NCI-H446 treated with DMSO at 0.1 percent for 48 hours (cell line): ENCODE results near the gene PPP2R3B.
"Not testable (repeated sequence)": the region's sequence is repeated elsewhere in the genome, so short reads cannot be mapped to it uniquely, and the experiment has no call there.

Source experiments
- DNase-seq: peaks from one replicate; lab custom pipeline; 2025; lab: John Stamatoyannopoulos, UW

The PPP2R3B gene

DNA sequence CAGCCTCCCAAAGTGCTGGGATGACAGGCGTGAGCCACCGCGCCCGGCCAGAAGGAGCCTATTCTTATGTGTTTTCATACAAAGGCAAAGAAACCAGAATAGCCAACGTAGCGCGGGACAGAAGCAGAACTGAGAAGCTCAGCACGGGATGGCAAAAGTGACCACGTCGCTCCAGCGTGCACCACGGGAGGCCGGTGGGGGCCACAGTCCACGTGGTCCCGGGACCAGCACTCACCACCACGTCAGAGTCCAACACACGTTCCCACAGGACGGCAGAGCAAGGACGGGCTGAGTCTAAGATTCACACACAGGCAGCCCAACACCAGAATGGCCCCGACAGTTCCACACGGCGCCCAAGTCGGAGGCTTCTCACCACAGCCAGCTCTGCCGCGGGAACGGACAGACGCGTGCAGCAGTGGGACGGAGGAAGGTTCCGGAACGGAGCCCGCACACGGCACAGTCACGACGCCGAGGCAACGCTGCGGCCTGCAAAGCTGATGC lies 49.3 kb downstream of the PPP2R3B start:
- no peak for DNase-seq

- DNase-seq, result no peak
These were observed 50.5 kb downstream of the PPP2R3B start for GRCh38 chrX:336227-336626.

DNA sequence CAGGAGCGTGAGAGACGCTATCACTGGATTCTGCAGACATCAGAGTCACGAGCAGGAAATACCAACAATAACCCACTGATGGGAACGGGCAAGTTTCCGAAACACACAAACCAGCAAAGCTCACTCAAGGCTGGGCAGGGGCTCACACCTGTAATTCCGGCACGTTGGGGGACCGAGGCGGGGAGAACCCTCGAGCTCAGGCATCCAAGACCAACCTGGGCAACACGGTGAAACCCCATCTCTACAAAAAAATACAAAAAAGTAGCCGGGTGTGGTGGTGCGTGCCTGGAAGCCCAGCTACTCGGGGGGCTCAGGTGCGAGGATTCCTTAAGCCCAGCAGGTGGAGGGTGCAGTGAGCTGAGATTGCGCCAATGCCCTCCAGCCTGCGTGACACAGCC lies 51.0 kb downstream of the PPP2R3B start:
- DNase-seq, result no peak

DNA sequence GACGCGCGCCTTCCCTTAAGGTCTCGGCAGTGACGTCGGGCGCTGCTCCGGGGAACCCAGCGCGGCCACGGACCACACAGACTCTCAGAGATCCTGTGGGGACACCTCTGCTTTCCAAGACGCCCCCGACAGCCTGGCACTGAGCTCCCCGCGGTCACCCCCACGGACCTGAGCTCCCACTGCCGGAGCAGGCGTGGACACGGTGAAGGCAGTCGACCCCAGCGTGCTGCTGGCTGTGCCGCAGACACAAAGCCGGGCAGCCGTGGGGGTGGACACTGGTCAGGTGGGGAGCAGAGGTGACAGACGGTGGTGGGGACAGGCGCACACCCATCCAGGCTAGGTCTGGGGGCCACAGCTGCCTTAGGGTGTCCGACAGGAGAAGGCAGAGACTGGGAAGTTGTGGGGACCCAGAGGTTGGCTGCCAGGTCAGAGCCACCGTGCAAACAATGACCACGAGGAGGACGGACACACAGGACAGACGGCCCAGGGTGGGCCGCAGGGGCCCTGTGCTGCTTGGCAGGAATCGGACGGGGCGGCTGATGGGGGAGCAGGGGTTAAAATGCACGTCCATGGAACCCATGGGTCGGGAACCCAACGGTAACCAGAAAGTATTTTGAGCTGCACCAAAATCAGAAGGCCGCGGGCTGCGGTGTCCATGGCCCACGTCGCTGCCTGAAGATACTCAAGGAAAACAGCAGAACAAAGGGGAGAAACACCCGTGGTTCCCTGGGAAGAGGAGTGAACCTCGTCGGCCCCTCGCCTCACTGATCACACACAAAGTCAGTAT lies 51.5 kb downstream of the PPP2R3B start:
- no peak for DNase-seq

DNA sequence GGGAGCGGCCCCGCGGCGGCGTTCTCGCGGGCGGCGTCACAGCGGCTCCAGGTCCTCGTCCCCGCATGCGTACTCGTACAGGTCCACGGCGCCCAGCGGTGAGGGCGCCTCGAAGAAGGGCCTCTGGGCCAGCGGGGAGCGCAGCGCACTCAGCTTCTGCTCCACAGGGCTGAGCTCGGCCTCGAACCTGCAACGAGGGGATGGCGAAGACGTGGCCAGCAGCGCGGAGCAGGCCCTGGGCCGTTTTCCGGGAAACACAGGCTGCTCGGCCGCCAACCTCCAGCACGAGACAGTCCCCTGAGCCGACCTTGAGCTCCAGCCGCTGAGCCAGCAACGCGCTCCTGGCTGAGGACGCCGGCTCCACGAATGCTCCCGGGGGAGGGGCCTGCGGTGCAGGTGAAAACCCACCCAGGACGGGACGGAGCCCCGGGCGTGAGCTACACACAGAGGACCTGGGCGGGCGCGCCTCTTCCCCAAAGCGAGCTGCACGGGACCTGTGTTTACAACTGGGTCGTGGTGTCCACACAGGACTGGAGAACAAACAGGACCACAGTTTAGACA lies 52.3 kb downstream of the PPP2R3B start:
- DNase-seq, result no peak

GRCh38 chrX:333611-334311 lies 52.9 kb downstream of the PPP2R3B start:
- DNase-seq, result no peak

DNA sequence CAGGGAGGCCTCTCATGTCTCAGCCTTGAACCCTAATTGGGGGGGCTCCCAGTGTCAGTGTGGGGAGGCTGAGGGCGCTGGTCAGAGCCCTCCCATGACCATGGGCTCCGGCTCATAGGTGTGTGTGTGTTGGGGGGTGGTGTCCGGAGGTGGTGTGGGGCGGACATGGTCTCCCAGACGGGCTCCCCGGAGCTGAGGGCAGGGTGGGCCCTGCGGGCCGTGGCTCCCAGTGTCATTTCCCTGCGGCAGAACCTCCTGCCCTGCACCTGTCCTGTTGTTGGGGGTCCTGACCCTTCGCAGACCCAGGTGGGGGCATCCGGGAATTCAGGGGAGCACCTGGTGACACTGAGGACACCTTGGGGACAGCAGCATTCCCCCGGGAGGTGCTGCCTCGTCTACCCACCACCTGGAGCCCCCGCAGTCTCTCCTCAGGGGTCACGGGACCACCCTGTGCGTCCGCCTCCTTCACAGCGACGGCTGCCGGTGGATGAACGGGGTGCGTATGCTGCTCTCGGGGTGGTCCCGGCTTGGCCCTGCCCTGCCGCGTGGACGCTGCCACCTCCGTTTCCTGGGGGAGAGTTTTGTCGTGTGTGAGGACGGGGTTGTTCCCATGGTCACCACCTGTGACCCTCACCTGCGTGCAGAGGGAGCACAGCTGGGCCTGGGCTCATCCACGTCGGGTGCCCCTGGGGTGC lies 53.6 kb downstream of the PPP2R3B start:
- no peak for DNase-seq

DNA sequence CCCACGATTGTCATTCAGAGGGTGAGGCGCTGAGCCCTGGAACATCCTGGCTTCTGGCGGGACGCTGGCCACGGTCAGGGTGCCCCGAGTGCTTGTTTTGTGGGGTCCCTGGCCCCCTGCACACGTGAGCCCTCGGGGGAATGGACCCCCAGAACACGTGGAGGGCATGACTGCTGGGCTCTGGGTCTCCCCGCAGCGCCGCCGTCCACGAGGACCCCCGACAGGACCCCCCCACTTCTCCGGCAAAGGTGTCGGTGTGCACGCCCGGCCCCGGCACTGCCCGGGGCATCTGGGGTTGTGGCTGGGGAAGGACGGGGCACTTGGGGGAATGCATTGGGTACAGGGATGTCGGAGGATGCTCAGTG lies 54.2 kb downstream of the PPP2R3B start:
- no peak for DNase-seq

DNA sequence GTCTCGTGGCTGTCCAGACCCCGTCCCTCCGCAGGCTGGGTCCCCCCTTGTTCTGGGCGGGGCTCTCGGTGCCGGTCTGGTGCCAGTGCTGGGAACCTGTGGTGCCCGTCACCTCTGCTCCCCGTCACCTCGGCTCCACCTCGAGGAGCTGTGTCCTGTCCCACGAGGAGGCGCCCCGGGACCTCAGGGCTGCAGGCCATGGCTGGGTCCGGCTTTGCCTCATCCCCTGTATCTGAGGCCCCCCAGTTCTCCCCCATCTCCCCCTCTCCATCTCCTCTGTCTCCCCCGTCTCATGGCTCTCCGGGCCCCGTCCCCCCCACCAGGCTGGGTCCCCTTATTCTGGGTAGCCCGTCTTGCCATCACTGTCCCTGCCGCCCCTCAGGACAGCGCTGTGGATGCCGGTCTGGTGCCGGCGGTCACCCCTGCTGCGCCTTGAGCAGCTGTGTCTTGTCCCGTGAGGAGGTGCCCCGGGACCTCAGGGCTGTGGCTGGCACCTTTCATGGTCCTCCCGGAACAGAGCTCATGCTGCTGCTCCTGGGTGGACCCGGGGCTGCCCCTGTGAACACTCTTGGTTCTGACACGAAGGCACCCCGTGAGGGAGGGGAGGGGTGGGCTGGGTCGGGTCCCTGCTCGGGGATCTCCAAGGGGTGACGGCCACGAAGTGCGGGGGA lies 54.7 kb downstream of the PPP2R3B start:
- no peak for DNase-seq

DNA sequence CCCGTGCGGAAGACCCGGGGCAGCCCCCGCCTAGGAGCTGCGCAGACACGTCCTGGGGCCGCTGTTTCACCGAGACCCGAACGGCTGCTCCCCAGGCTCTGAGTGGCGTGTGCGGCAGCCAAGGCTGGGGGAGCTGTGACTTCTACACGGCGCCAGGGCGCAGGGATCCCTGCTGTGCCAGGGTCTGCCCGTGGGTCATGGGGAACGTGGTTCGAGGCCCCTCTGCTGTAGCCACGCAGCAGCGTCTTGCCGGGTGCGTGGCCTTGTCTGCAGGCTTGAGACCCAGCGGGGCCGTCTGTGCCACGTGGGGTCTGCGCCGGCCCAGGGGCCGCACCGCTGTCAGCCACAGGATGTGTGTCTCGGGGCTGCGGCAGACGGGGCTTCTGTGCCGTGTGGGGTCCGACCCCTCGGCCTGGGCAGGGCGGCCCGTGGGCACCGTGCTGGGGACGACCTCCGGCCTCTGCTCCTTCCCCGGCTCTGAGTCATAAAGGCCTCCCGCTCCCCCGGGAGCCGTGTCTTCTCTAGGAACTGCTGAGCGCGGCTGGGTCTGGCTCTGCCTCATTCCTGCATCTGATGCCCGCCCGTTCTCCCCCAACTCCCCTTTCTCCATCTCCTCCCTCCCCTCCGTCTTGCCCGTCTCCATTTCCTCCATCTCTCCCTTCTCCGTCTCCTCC lies 55.4 kb downstream of the PPP2R3B start:
- DNase-seq, result no peak

- DNase-seq, result no peak
These were observed 56.0 kb downstream of the PPP2R3B start for GRCh38 chrX:330726-331150.

DNA sequence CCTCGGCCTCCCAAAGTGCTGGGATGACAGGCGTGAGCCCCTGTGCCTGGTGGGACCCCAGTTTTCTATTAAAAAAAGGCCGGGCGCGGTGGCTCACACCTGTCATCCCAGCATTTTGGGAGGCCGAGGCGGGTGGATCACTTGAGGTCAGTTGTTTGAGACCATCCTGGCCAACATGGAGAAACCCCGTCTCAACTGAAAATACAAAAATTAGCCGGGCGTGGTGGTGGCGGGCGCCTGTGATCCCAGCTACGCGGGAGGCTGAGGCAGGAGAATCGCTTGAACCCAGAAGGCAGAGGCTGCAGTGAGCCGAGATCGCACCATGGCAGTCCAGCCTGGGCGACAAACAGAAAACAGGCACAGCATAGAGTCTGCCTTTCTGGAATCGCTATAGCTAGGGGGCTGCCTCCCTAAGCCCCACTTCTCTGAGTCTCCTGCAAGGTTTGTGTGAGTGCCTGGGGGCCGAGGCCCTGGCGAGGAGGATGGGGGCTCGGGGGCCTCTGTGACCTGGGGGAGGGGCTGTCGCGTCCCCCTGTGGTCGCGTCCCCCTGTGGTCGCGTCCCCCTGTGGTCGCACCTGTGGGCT lies 56.5 kb downstream of the PPP2R3B start:
- DNase-seq, result not testable (repeated sequence)

DNA sequence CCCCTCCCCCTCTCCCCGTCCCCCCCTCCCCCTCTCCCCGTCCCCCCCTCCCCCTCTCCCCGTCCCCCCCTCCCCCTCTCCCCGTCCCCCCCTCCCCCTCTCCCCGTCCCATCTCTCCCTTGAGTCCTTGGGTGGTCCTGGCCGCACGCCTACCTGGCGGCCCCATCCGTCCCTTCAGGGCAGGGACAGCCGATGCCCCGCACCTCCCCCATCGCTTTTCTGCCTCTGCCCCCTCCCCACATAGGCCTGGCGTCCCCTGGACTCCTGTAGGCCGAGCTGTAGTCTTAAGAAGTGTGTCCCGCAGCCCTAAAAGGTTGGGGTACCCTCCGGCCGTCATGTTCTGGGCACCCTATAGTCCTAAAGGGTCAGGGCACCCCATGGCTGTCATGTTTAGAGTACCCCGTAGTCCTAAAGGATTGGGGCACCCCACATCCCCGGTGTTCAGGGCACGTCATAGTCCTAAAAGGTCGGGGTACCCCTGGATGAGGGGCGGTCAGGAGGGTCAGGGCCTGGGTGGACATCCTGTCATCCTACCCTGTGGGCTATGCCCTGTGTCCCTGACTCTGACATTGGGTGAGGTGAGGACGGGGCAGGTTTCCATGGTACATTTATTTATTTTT lies 57.3 kb downstream of the PPP2R3B start:
- no peak for DNase-seq

DNA sequence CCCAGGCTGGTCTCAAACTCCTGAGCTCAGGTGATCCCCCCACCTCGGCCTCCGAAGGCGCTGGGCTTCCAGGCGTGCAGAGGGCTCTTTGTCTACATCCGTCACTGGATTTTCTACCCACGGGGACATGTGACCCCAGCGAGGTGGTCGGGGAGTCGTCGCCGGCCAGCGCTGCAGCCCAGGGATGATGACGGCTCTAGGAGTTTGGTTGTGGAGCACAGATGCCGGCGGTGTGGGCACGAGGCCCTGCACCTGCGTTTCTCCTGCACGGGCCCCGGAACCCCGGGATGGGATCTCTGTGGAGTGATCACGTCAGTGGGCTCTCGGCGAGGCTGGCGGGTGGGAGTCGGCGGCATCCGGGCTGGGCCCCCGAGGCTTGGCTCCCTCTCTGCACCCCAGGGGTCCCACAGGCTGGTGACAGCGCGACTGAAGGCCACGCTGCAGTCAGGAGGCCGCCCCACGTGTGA lies 59.0 kb downstream of the PPP2R3B start:
- DNase-seq, result no peak

GRCh38 chrX:324664-325063 lies 62.0 kb downstream of the PPP2R3B start:
- not testable (repeated sequence) for DNase-seq

- DNase-seq, result no peak
These were observed 62.7 kb downstream of the PPP2R3B start for GRCh38 chrX:323721-324628.

DNA sequence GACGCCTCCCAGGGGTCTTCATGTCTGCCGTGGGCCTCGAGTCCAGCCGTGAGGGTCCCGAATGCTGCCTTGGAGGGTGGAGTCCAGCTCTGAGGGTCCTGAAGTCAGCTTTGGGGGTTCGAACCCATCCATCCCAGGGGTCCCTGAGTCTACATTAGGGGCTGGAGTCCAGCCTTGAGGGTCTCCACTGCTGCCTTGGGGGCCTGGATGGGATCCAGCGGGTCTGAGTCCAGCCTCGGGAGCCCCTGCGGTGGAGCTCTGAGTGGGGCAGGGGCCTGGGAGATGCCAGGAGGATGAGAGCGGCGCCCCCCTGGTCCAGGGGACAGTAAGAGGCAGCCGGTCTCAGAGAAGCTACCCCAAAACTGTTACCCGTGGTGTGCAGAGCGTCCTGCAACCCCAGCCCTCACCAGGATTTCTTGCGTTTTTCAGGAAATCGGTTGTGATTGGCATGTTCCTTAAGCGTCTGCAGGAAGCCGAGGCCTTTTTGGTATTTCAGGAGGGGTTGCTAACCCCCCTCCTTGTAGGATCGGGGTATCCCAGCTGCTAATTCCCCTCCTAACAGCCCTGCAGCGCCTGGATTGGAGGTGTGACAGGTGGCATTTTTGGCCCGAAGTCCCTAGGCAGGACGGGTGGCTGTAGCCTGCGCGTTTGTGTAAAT lies 66.5 kb downstream of the PPP2R3B start:
- DNase-seq, result no peak

- no peak for DNase-seq
These were observed 67.1 kb downstream of the PPP2R3B start for GRCh38 chrX:319579-320125.
